SK-N-SH (cell line): ENCODE results near the gene HGS. TPM values are rescaled to one million over a fixed set of nuclear protein-coding genes. Genes with fewer than 3 reads are reported as not detected.

Experiments
- CTCF ChIP-seq: fragments of 200-600 bp; sonication (generic); IDR thresholded peaks from 2 replicates; pipeline ENCODE4 v1.6.1; 2017; ENCODE audit warnings: antibody characterized with exemption, mild to moderate bottlenecking, moderate library complexity
- ELF1 ChIP-seq: IDR thresholded peaks from 2 replicates; pipeline ENCODE4 v1.4.0; 2012
- EP300 ChIP-seq, 2 experiments: IDR thresholded peaks; 2 replicates each; pipeline versions ENCODE4 v1.4.0 to v1.6.1; 2012; ENCODE audit warnings: borderline replicate concordance in 1 of 2, low read depth in 1 of 2, low read length in 1 of 2
- EZH2phosphoT487 ChIP-seq: fragments of 200-600 bp; sonication (generic); IDR thresholded peaks from 2 replicates; pipeline ENCODE4 v1.6.1; 2017; ENCODE audit warnings: low read depth, mixed run types, mild to moderate bottlenecking, antibody characterized with exemption, moderate library complexity, borderline replicate concordance
- FOSL2 ChIP-seq: IDR thresholded peaks from 2 replicates; pipeline ENCODE4 v1.4.0; 2012; ENCODE audit warnings: low read depth, mild to moderate bottlenecking, moderate library complexity, borderline replicate concordance
- FOXJ3 ChIP-seq: sonication (generic); formaldehyde crosslinking; IDR thresholded peaks from 2 replicates; pipeline ENCODE4 v1.5.1; 2020; ENCODE audit warnings: mild to moderate bottlenecking, missing genetic modification reagents
- FOXM1 ChIP-seq: IDR thresholded peaks from 2 replicates; pipeline ENCODE4 v1.4.0; 2012; ENCODE audit warnings: low read depth, mild to moderate bottlenecking
- JUND ChIP-seq: IDR thresholded peaks from 2 replicates; pipeline ENCODE4 v1.4.0; 2012
- MAX ChIP-seq: IDR thresholded peaks from 2 replicates; pipeline ENCODE4 v1.4.0; 2012; ENCODE audit warnings: low read depth
- MEF2A ChIP-seq: IDR thresholded peaks from 2 replicates; pipeline ENCODE4 v1.4.0; 2012; ENCODE audit warnings: low read depth, borderline replicate concordance
- MXI1 ChIP-seq: IDR thresholded peaks from 2 replicates; pipeline ENCODE4 v1.6.1; 2012; ENCODE audit warnings: mild to moderate bottlenecking, low read depth, low read length, improper control_type of control experiment
- NRF1 ChIP-seq: IDR thresholded peaks from 2 replicates; pipeline ENCODE4 v1.6.1; 2012; ENCODE audit warnings: low read depth, mild to moderate bottlenecking, low read length
- PBX3 ChIP-seq: IDR thresholded peaks from 2 replicates; pipeline ENCODE4; 2012
- POLR2AphosphoS5 ChIP-seq: IDR thresholded peaks from 2 replicates; pipeline ENCODE4 v1.6.1; 2012; ENCODE audit warnings: low read depth, low read length
- RAD21 ChIP-seq: IDR thresholded peaks from 2 replicates; pipeline ENCODE4 v1.6.1; 2012; ENCODE audit warnings: mild to moderate bottlenecking, low read length
- RCOR1 ChIP-seq: fragments of 150-350 bp; IDR thresholded peaks from 2 replicates; pipeline ENCODE4 v1.6.1; 2017; ENCODE audit warnings: antibody characterized with exemption, low read length
- RFX5 ChIP-seq: IDR thresholded peaks from 2 replicates; pipeline ENCODE4 v1.6.1; 2012; ENCODE audit warnings: mild to moderate bottlenecking, improper control_type of control experiment, low read length
- SMC3 ChIP-seq: IDR thresholded peaks from 2 replicates; pipeline ENCODE4 v1.6.1; 2012; ENCODE audit warnings: low read depth, low read length, improper control_type of control experiment
- TAF1 ChIP-seq: IDR thresholded peaks from 2 replicates; pipeline ENCODE4 v1.6.1; 2012; ENCODE audit warnings: low read depth, mild to moderate bottlenecking, low read length, moderate library complexity, borderline replicate concordance
- TCF12 ChIP-seq: IDR thresholded peaks from 2 replicates; pipeline ENCODE4 v1.4.0; 2012
- TEAD4 ChIP-seq: IDR thresholded peaks from 2 replicates; pipeline ENCODE4 v1.4.0; 2012; ENCODE audit warnings: mild to moderate bottlenecking, borderline replicate concordance; ENCODE audit not compliant: insufficient read depth
- USF1 ChIP-seq: IDR thresholded peaks from 2 replicates; pipeline ENCODE4 v1.4.0; 2012; ENCODE audit warnings: low read depth, borderline replicate concordance
- ZBTB33 ChIP-seq: IDR thresholded peaks from 2 replicates; pipeline ENCODE4 v1.4.0; 2012; ENCODE audit warnings: low read depth, borderline replicate concordance
- polyA plus RNA-seq, 3 experiments: library from polyadenylated mRNA; depleted of rRNA; stranded (reverse); fragments of >200 nt; gene quantifications; 2 replicates each; pipeline ENCODE4 v1.2.3, GENCODE V29; 2012
- TF ChIP-seq, protein P1 (sequence below): fragments of 150-350 bp; IDR thresholded peaks from 2 replicates; pipeline ENCODE4 v1.6.1; 2016; ENCODE audit warnings: mild to moderate bottlenecking, low read depth, low read length

HGS gene
- polyA plus RNA-seq, 1 of the 3 experiments (the other 2 are of a cell fraction): 192 TPM

GRCh38 chr17:81702934-81703746 is 19.3 kb downstream of the HGS start, which contains the start of gene MRPL12 (continued):
- TF ChIP-seq PBX3 (peak; percentile 28; the same call in 1 of the 2 replicates), EZH2phosphoT487 (no peak), EP300 (IDR thresholded peaks at IDR 0.05; ENCODE audit: borderline replicate concordance in 1 of 2, low read depth in 1 of 2, low read length in 1 of 2) (no peak), MEF2A (no peak), ZBTB33 (peak; percentile 99), POLR2AphosphoS5 (peak; percentile 94), TAF1 (peak; percentile 96), FOXJ3 (no peak), JUND (no peak), CTCF (no peak), FOSL2 (no peak), MXI1 (peak; percentile 94), FOXM1 (no peak), TCF12 (no peak; the same call in 1 of the 2 replicates), RAD21 (no peak), NRF1 (peak; percentile 90), ELF1 (peak; percentile 75), USF1 (peak; percentile 49; the same call in 1 of the 2 replicates), SMC3 (no peak), MAX (peak; percentile 99), RCOR1 (peak; percentile 49), RFX5 (0 out of 2 replicates have a peak, but pooled peaks have one; percentile 28), TEAD4 (no peak)
- TF ChIP-seq, protein P1, sequence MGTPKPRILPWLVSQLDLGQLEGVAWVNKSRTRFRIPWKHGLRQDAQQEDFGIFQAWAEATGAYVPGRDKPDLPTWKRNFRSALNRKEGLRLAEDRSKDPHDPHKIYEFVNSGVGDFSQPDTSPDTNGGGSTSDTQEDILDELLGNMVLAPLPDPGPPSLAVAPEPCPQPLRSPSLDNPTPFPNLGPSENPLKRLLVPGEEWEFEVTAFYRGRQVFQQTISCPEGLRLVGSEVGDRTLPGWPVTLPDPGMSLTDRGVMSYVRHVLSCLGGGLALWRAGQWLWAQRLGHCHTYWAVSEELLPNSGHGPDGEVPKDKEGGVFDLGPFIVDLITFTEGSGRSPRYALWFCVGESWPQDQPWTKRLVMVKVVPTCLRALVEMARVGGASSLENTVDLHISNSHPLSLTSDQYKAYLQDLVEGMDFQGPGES: no peak
- TF ChIP-seq, all 33 proteins: peak for 16
